HepG2 (cell line): Measurements from ENCODE around the gene TNFAIP8L1. TPM values are rescaled to one million over a fixed set of nuclear protein-coding genes. Genes with fewer than 3 reads are reported as not detected.

Experiments used
- DZIP1 ChIP-seq: sonication (generic); formaldehyde crosslinking; IDR thresholded peaks from 2 replicates; pipeline ENCODE4 v1.5.0; 2020; ENCODE audit warnings: mild to moderate bottlenecking, missing genetic modification reagents
- ELF4 ChIP-seq: sonication (generic); formaldehyde crosslinking; IDR thresholded peaks from 2 replicates; pipeline ENCODE4 v1.5.0; 2020; ENCODE audit warnings: missing genetic modification reagents, mild to moderate bottlenecking, moderate library complexity, borderline replicate concordance
- ERF ChIP-seq: IDR thresholded peaks from 2 replicates; pipeline ENCODE4 v1.6.1; 2018; ENCODE audit warnings: missing biosample characterization, missing genetic modification reagents
- FOXM1 ChIP-seq: sonication (generic); formaldehyde crosslinking; IDR thresholded peaks from 2 replicates; pipeline ENCODE4 v1.5.0; 2020; ENCODE audit warnings: missing genetic modification reagents
- FOXP1 ChIP-seq, 2 experiments: fragments of 450-650 bp in 1 of 2; IDR thresholded peaks; 2 replicates each; pipeline ENCODE4 v1.6.1; 2017 to 2018; ENCODE audit warnings: antibody characterized with exemption in 1 of 2
- GLI4 ChIP-seq: sonication (generic); formaldehyde crosslinking; IDR thresholded peaks from 2 replicates; pipeline ENCODE4 v1.5.1; 2020; ENCODE audit warnings: missing genetic modification reagents, mild to moderate bottlenecking, moderate library complexity, borderline replicate concordance
- GMEB1 ChIP-seq: sonication (generic); formaldehyde crosslinking; IDR thresholded peaks from 2 replicates; pipeline ENCODE4 v1.5.1; 2020; ENCODE audit warnings: missing genetic modification reagents, mild to moderate bottlenecking, borderline replicate concordance
- MAFF ChIP-seq: IDR thresholded peaks from 2 replicates; pipeline ENCODE4 v1.6.1; 2011; ENCODE audit warnings: low read depth, low read length, improper control_type of control experiment
- NFIC ChIP-seq: IDR thresholded peaks from 2 replicates; pipeline ENCODE4 v1.6.1; 2012; ENCODE audit warnings: mild to moderate bottlenecking, low read length, inconsistent platforms
- PCBP1 ChIP-seq: fragments of 200-400 bp; formaldehyde crosslinking; IDR thresholded peaks from 2 replicates; pipeline ENCODE4 v1.6.1; 2017; ENCODE audit warnings: mild to moderate bottlenecking, low read depth, low read length, borderline replicate concordance
- RARG ChIP-seq: sonication (generic); formaldehyde crosslinking; IDR thresholded peaks from 2 replicates; pipeline ENCODE4 v1.4.0; 2020; ENCODE audit warnings: low read depth, mild to moderate bottlenecking, missing genetic modification reagents
- RBAK ChIP-seq: sonication (generic); formaldehyde crosslinking; IDR thresholded peaks from 2 replicates; pipeline ENCODE4 v1.5.1; 2020; ENCODE audit warnings: mild to moderate bottlenecking, missing genetic modification reagents
- RFX1 ChIP-seq: fragments of 450-650 bp; IDR thresholded peaks from 2 replicates; pipeline ENCODE4 v1.6.1; 2017
- RFXAP ChIP-seq: sonication (generic); formaldehyde crosslinking; IDR thresholded peaks from 2 replicates; pipeline ENCODE4 v1.4.0; 2020; ENCODE audit warnings: missing genetic modification reagents, borderline replicate concordance
- SMARCE1 ChIP-seq: fragments of 450-650 bp; IDR thresholded peaks from 2 replicates; pipeline ENCODE4 v1.6.1; 2017; ENCODE audit warnings: borderline replicate concordance
- ZFAT ChIP-seq: sonication (generic); formaldehyde crosslinking; conservative IDR thresholded peaks from 2 replicates; pipeline ENCODE4 v1.8.1; 2023; ENCODE audit warnings: missing genetic modification reagents, inconsistent platforms
- ZNF350 ChIP-seq: sonication (generic); formaldehyde crosslinking; IDR thresholded peaks from 2 replicates; pipeline ENCODE4 v1.4.0; 2020; ENCODE audit warnings: mild to moderate bottlenecking, low read depth, missing genetic modification reagents, borderline replicate concordance
- ZNF44 ChIP-seq: sonication (generic); formaldehyde crosslinking; IDR thresholded peaks from 2 replicates; pipeline ENCODE4 v1.5.1; 2020; ENCODE audit warnings: mild to moderate bottlenecking, missing genetic modification reagents
- ZNF441 ChIP-seq: sonication (generic); formaldehyde crosslinking; IDR thresholded peaks from 2 replicates; pipeline ENCODE4 v1.7.0; 2021; ENCODE audit warnings: missing genetic modification reagents, borderline replicate concordance
- ZNF589 ChIP-seq: sonication (generic); formaldehyde crosslinking; conservative IDR thresholded peaks from 2 replicates; pipeline ENCODE4 v1.8.0; 2022; ENCODE audit warnings: mild to moderate bottlenecking, moderate library complexity, missing genetic modification reagents
- ZNF772 ChIP-seq: sonication (generic); formaldehyde crosslinking; IDR thresholded peaks from 2 replicates; pipeline ENCODE4 v1.5.0; 2020; ENCODE audit warnings: mild to moderate bottlenecking, missing genetic modification reagents
- ZNF883 ChIP-seq: sonication (generic); formaldehyde crosslinking; IDR thresholded peaks from 2 replicates; pipeline ENCODE4 v1.5.1; 2020; ENCODE audit warnings: mild to moderate bottlenecking, missing genetic modification reagents; ENCODE audit errors: not compliant biosample characterization
- polyA plus RNA-seq, 8 experiments: library from polyadenylated mRNA; depleted of rRNA in 3 of 8; stranded (reverse) in 7 of 8; unstranded in 1 of 8; fragments of >200 nt; fragmentation: Illumina TruSeq in 4 of 8; extraction: Trizol in 4 of 8; gene quantifications; 2 replicates each; pipeline versions ENCODE4 v1.2.1 to v1.2.3, GENCODE V29; 2011 to 2016; ENCODE audit warnings: low read depth in 4 of 8, missing spikeins in 1 of 8, mixed read lengths in 1 of 8; ENCODE audit not compliant: insufficient read depth in 1 of 8
- total RNA-seq, 5 experiments: library from RNA; depleted of rRNA; stranded (reverse); fragments of >200 nt; fragmentation: Illumina TruSeq; extraction: Trizol; gene quantifications; 2 replicates each; pipeline ENCODE4 v1.2.3, GENCODE V29; 2016; ENCODE audit warnings: low read depth in 1 of 5
- TF ChIP-seq, protein P1 (sequence below): sonication (generic); formaldehyde crosslinking; IDR thresholded peaks from 2 replicates; pipeline ENCODE4 v1.8.1; 2022; ENCODE audit warnings: low read depth, mild to moderate bottlenecking, missing genetic modification reagents

The TNFAIP8L1 gene
- total and polyA plus RNA-seq, 2 of the 13 experiments (the other 11 are each of a cell fraction or from before 2014, with no cell fraction given): 13.4 to 21.4 TPM

DNA sequence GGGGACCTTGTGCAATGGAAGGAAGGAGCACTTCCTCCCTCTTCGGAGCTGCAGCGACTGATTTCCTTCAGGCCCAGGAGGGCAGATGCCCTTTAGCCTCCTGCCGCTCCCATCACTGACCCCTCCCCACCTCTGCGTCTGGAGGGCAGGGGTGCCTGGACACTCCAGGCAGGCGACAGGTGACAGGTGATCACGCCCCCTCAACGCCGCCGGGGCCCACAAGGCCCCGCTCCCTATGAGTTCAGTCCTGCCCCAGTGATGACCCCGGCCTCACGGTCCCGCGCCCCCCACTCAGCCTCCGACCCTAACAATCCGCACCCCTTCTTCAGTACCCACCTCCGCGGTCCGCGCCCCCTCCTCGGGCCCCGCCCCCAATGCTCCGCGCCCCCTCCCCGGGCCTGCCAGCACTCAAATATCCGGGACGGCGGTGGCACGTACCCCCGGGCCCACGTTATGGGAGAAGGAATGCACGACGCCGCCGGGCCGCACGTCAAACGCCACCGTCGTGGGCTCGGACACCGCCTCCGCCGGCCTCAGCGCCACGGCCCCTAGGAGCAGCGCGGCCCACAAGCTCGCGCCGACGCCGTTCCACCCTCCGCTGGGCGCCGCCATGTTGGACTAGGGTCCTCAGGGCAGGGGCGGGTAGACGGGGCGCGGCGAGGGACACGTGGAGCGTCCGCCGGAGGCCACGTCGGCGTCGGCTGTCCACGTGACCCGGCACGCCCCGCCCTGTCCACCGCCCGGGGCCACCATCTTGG is 30.6 kb downstream of the TNFAIP8L1 start, which contains the start of gene MYDGF (continued):
- TF ChIP-seq GMEB1 (CRISPR knock-in tag) (peak; percentile 94), ZNF44 (CRISPR knock-in tag) (no peak), ERF (peak; percentile 35; the same call in 1 of the 2 replicates), DZIP1 (CRISPR knock-in tag) (0 out of 2 replicates have a peak, but pooled peaks have one; percentile 16), MAFF (no peak), SMARCE1 (no peak), ZNF883 (CRISPR knock-in tag) (peak; percentile 44), GLI4 (CRISPR knock-in tag) (no peak), ZFAT (no peak), ELF4 (0 out of 2 replicates have a peak, but pooled peaks have one; percentile 18), ZNF441 (CRISPR knock-in tag) (no peak), RBAK (CRISPR knock-in tag) (no peak), ZNF589 (CRISPR knock-in tag) (no peak), PCBP1 (0 out of 2 replicates have a peak, but pooled peaks have one; percentile 37), RFXAP (CRISPR knock-in tag) (peak; percentile 17; the same call in 1 of the 2 replicates), NFIC (no peak), ZNF350 (CRISPR knock-in tag) (no peak), ZNF772 (no peak), FOXP1 (IDR thresholded peaks at IDR 0.05) (no peak), FOXP1 (CRISPR knock-in tag; IDR thresholded peaks at IDR 0.05) (no peak), RARG (CRISPR knock-in tag) (no peak; the same call in 1 of the 2 replicates), FOXM1 (CRISPR knock-in tag) (no peak), RFX1 (no peak)
- TF ChIP-seq, protein P1, sequence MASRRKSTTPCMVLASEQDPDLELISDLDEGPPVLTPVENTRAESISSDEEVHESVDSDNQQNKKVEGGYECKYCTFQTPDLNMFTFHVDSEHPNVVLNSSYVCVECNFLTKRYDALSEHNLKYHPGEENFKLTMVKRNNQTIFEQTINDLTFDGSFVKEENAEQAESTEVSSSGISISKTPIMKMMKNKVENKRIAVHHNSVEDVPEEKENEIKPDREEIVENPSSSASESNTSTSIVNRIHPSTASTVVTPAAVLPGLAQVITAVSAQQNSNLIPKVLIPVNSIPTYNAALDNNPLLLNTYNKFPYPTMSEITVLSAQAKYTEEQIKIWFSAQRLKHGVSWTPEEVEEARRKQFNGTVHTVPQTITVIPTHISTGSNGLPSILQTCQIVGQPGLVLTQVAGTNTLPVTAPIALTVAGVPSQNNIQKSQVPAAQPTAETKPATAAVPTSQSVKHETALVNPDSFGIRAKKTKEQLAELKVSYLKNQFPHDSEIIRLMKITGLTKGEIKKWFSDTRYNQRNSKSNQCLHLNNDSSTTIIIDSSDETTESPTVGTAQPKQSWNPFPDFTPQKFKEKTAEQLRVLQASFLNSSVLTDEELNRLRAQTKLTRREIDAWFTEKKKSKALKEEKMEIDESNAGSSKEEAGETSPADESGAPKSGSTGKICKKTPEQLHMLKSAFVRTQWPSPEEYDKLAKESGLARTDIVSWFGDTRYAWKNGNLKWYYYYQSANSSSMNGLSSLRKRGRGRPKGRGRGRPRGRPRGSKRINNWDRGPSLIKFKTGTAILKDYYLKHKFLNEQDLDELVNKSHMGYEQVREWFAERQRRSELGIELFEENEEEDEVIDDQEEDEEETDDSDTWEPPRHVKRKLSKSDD (CRISPR knock-in tag): peak; percentile 70
